HG03558 (cell line): ENCODE data around the gene ATP8B4.

ENCODE experiments used
- ATAC-seq: cut with Tn5 transposase; IDR thresholded peaks from one replicate; pipeline ENCODE4 v1.9.1; 2021; ENCODE audit warnings: moderate number of reproducible peaks; ENCODE audit not compliant: unreplicated experiment; ENCODE audit errors: extremely low read depth

The ATP8B4 gene

DNA sequence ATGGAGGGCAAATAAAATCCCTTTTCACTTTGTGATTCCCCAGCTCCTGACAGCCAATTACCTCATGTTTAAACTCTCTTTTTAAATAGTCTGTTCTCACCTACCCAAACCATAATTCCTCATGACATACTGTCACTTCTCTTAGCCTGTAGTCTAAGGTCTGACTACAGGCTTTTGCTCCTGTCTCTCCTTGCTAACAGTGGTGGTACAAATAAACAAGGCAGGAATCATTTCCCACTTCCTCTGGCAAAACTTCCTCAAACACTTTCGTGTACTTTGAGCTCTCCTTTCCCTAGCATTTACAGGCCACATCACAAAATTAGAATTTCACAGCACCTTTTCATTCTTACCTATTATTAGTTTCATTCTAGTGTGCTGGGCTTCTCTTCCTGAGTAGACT, 51.8 kb downstream of the ATP8B4 start:
- no peak for ATAC-seq

DNA sequence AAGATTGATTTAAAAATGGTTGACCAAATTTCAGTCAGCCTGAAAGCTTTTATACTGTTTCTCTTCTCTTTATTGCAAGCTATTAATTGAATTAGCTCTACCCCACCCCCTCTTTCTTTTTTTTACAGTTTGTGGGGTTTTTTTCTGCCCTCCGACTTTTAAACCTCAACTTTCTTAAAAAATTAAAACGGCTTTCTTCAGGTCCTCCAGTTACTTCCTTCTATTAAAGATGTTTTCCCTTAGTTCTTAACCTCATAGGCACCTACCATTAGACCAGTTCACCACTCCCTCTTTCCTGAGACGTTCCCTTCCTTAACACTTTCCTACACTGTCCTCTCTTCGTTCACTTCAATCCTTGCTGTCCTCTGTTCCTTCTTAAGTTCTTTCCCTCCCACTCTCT, 52.4 kb downstream of the ATP8B4 start:
- ATAC-seq: no peak

DNA sequence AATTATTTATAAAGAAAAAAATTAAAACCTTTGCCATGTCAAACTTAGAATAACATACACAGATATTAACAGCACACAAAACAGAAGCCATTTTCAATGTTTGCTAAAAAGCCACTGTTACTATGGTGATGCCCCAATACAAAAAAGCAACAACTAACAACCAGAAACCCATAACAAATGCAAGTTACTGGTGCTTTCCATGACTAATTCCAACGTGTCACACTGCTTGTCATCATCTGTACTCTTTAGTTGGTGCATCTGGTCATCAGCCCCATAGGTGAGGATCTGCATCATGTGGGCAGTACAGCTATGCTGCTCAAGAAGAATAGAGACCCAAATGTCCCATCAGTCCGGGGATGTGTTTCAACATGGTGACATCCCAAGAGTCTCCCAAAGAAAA, 52.8 kb downstream of the ATP8B4 start:
- ATAC-seq: no peak

DNA sequence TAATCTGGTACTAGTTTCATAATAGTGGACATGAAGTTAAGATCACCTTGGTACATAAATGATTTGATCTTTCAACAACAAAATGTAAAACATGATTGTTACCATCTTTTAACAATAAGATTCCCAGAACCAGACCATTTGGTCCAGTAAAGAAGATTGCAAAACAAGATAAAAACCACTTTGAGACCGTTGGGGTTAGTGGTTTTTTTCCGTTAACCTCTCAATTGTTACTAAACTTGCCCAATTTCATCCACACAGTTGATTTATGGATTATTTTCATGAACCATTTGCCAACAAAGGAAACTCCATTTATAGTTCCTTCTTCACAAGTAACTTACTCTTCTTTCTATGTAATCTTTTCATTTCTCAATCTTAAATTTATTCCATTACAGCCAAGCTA, 53.8 kb downstream of the ATP8B4 start:
- no peak for ATAC-seq

DNA sequence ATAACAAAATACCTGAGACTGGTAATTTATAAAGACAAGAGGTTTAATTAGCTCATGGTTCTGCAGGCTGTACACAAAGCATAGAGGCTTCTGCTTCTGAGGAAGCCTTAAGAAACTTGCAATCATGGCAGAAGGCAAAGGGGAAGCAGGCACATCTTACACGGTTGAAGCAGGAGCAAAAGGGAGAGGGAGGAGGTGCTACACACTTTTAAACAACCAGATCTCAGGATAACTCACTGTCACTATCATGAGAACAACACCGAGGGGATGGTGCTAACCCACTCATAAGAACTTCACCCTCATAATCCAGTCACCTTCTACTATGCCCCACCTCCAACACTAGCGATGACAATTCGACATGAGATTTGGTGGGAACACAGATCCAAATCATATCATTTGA, 54.4 kb downstream of the ATP8B4 start:
- ATAC-seq: no peak

DNA sequence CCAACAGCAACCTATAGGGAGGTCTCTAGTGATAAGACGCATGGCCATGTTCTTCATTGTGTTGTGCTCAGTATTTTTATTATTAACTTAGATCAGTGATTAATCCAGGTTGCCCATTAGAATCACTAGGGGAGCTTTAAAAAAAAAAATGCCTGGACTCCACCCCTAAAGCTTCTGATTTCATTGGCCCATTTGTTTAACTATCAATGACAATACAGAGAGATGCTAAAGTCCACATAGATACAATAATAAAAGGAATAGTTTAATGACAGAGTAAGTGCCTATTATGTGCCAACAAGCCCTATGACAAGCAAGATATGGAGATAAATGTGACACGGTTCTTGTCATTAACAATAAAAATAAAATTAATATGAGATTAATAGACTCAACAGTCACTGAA, 55.8 kb downstream of the ATP8B4 start:
- ATAC-seq: no peak

DNA sequence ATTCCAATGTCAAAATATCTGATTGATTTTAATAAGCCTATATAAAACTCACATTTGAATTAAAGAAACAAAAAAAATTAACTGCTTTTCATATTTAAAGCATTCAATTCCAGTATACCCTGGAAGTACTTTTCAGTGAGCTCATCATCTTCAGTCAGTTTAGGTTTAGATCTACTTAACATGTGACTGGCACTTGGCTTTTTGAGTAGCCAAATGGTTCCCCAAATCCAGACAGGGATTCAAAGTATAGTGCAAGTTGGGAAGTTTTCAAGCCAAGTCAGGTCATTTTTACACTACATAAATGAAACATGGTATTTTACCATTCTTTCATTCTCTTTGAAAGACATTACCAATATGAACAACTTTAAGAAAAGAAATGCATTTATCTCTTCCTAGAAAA, 57.5 kb downstream of the ATP8B4 start:
- ATAC-seq: no peak

DNA sequence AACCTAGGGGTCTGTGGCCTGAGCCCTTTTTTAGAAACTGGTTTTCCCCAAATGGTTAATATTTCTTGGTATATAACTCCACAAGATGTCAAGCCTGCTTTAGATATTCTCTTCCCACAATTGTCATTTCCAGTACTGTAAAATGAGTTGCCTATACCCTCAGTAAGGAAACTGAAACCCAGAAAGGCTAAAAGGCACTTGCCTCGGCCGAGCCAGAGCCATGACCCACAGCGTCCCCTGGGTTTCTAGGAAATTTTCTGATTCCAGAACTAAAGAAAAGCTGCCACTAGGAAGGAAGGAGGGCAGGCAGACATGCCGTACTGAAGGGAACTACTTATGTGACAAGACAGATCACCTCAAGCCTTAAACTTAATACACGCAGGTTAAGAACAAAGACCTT, 59.1 kb downstream of the ATP8B4 start:
- no peak for ATAC-seq

DNA sequence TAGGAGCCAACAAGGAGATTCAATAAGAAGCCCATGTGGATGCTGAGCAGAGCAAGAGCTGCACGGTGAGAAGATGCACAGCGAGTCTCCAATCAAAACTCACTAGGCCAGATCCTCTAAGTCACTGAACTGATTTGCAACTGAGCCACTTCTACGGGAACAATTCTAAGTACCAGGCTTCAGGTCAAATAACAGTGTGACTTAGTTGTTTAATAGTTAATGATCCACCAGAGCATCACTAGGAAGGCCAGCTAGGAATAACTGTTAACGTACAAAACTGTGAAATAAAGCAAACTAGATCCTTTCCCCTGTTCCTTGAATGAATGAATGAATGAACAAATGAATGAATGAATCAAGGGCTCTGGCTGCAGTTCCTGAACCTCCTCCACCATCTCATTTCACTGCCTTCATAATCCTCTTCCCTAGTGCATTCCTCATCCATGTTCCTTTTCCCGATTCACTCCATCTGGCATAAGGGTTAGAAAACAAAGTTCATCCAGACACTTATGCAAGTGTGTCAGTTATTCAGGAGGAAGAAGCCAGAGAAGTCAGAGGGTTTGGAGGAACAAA, 59.7 kb downstream of the ATP8B4 start:
- ATAC-seq: no peak

DNA sequence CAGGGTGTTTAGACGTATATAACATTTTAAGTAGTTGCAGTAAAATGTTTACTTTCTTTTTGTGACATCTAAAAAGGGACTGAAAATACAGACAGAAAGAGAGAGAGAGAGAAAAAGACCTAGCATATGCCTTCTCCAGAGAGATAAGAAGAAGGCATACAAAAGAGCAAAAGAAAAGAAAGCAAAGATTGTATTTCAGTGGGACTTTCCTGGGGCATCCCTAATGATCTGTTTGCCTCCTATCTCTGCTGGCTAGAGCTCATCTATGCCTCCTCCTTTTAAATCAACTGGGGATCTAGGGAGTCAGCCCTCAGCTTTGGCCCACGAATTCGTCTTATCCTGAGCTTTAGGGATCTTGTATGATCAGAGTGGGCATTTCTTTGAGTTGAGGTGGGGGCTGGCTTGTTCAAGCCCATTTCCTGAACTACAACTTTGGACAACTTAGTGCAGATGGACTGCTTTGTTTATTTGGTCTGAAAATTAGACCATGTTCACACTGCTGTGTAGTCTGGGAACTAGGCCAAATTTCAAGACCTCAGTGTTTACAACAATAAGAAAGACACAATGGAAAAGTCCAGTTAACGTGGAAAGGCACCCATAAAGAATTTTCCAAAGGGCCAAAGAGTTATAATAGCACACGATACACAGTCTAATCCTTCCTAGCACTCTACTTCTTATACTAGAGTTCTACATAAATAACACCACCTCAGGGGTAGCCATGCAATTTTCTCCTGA, 61.0 kb downstream of the ATP8B4 start:
- no peak for ATAC-seq

DNA sequence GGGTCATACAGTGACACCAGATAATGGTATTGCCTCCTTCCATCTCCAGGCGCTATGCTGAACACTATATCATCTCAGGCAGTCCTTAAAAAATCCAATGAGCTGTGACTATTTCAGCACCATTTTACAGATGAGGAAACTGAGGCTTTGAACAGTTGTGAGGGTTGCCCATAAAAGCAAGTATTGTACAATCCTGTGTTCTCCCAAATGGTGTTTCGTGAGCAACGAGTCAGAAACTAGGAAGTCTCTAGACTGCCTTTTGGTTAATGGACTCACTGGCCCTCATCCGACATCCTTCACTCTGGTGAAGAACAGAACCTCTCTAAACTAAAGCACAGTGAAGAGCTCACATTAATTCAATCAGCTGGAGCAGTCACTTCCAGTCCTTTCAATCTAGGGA, 61.8 kb downstream of the ATP8B4 start:
- ATAC-seq: no peak

DNA sequence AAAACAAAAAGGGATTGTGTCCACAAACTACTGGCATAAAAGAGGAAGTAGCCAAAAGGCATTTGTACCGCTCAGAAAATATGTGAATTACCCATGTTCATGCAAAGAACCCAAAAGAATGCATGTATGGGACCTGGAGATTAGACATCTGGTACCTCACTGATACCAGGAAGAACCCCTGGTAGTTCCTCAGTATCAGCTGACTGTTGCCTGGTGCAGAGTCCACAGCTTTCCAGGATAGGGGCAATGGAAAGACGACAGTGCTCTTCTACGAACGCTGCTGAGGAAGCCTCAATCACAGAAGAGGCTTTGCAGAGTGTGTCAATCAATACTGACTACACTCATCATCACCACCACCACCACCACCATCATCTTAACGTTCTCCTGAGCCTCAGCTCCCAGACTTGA, 63.3 kb downstream of the ATP8B4 start:
- no peak for ATAC-seq

DNA sequence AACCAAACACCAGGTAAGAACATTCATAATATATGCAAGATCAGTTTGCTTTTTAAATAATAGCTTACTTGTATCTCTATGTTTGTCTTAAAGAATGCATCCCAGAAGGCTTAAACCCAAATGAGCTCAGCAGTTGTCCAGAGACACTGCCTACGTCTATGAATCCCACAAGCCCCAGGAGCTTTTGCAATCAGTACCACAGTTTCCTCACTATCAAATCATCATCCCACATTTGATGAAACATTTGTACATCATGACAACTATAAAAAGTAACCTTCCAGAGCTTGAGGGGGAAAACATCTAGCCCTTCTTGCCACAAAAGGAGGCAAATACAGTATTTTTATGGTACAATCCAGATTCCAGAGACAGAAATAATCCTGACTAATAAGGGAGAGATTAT, 63.7 kb downstream of the ATP8B4 start:
- no peak for ATAC-seq

DNA sequence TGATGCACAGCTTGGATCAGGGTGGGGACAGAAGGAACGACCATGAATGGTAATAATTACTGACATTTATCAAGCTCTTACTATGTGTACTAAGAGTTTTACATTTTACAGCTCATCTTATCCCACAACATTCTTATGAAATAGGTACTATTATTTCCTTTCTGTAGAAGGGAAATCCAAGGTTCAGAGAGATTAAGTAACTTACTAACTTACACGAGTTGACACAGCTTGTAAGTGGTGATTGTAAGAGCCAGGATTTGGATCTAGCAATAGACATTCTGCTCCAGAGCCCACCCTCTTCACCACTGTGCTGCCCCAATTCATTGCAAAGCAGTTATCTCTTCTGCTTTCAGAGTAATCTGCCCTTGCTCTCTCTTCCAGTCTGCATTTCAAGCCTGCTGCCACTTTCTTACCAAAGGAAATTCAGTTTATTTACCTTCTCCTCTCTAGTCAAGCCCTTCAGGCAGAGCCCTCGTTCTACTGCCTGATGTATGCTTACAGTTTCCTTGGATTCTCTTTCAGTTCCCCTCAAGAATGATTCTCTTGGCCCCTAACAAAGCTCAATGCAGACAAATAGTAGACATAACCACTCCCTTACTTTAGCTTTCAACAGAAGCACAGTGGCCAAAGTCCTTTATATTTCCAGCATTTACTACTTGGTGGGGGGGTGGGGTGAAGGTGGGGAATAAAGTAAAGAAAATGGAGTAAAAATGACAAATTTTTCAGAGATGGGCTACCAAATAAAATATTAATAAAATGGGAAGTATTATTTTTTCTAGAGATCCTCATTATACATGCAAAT, 65.8 kb downstream of the ATP8B4 start:
- no peak for ATAC-seq

DNA sequence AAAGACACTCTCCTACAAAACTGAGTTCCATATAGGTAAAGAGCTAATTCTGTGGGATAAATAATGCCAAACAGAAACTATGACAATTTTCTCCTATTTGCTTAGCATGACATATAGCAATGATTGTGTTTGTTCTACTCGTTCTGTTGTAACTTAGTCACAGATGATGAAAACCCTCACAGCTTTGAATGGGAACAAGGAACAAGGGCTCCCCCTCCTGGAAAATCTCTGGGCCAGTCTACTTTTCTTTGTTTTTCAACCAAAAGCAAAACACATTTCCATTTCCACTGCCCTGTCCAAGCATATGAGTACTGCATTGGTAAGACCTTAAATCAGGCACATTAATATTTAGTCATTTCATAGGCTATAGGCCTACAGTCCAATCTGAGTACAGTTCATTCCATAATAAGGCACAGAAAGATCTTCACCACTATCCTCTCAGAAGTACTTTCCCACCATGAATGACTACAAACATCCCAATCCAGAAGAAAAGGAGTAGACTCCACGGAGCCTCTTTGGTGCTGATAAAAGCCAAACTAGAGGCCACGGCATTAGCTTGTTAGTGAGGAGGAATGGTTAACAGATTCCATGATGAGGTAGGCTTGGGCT, 67.1 kb downstream of the ATP8B4 start:
- no peak for ATAC-seq

DNA sequence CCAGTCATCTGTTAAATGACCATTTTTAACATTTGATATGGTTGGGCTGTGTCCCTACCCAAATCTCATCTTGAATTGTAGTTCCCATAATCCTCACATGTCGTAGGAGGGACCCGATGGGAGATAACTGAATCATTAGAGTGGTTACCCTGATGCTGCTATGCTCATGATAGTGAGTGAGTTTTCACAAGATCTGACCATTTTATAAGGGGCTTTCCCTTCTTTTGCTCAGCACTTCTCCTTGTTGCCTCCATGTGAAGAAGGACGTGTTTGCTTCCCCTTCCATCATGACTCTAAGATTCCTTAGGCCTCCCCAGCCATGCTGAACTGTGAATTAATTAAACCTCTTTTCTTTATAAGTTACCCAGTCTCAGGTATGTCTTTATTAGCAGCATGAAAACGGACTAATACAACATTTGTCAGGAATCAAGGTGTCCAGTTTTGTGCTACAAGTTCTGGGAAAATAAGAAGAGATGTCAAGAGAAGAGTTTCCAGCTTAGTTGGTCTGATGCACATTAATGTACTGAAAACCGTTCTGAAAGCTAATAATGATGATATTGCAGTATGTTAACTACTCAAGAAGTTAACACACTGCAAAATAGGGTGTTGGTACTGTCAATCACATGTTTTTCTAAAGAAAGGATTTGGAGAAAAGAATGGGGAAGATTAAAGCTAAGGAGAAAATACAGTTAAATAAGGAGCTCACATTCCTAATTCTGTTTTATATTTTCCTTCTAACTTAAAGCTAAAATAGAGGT, 67.9 kb downstream of the ATP8B4 start:
- ATAC-seq: no peak

DNA sequence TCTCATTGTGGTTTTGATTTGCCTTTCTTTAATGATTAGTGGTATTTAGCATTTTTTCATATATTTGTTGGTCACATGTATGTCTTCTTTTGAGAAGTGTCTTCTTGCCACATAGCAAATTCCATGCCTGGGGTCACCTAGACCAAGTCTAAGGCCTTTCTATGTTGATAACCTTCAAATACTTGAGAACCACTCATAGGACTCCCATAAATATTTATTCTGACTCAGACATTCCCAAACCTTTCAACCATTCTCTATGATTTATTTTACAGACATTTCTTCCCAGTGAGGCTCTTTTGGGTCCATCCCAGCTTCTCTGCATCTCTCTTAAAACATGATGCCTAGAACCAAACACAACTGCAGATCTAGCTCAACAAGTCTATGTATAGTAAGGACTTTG, 69.2 kb downstream of the ATP8B4 start:
- no peak for ATAC-seq

DNA sequence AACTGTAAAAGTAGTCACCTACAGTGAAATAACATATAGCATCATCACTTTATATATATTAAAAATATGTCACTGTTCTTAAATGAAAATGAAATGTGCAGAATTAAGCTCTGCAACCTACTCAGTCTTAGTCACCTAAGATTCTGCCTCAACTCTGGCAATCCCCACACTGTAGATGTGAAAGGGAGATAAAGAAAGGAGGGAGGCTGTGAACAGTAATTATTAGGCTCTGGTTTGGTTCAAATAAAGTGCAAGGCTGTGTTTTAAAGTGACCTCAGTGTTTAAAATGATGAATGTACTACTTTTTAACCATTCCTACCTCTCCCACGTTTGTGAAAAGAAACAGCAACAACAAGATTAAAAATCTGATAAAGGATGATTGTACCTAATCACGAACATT, 72.2 kb downstream of the ATP8B4 start:
- ATAC-seq: no peak

DNA sequence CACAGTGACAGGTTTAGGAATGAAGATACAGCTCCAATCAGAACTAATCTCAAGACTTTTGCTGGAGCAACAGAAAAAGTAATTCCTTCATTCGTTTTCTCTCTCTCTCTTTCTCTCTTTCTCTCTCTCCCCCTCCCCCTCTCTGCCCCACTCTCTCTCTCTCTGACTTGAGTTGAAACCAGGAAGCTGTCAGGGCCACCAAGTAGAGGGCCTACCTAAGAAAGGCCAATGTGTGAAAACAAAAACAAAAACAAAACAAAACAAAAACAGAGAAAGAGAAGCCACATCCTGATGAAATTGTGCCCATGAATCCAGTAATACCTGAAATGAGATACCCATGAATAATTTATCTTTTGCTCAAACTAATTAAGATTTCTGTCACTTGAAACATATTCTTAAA, 72.9 kb downstream of the ATP8B4 start:
- no peak for ATAC-seq

DNA sequence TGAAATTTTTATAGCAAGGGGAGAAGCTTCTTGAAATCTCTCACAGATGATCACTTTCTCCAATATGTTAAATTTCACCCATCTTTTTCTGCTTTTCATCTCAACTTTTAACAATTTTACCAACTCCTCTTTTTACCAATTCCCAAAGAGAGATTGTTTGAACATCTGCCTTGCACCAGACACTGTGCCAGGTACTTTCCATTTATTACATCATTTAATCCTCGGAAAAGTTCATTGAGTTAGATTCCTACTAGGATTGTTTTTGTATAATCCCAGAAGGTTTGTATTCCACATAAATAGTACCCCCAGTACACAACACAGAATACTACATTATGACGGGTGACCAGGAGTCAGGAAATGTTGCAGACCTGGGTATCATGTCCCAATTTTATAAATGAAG, 74.1 kb downstream of the ATP8B4 start:
- no peak for ATAC-seq
